Mononuclear cell (primary cell): ENCODE results near the gene CALCOCO2. TPM values are rescaled to one million over a fixed set of nuclear protein-coding genes. Genes with fewer than 3 reads are reported as not detected.
"Not testable (repeated sequence)": the region's sequence is repeated elsewhere in the genome, so short reads cannot be mapped to it uniquely, and the experiment has no call there.

Experiments
- H3K27me3 ChIP-seq: 2 replicates; pipeline ENCODE4 v1.6.0; 2011; ENCODE audit warnings: low read length, control low read depth; ENCODE audit not compliant: insufficient read depth
- H3K4me1 ChIP-seq: 2 replicates; pipeline ENCODE4 v1.5.1; 2011; ENCODE audit warnings: mild to moderate bottlenecking, low read length, control low read depth; ENCODE audit not compliant: insufficient read depth
- H3K4me3 ChIP-seq: 2 replicates; pipeline ENCODE4 v1.5.1; 2011; ENCODE audit warnings: mild to moderate bottlenecking, low read length, moderate library complexity
- H3K9me3 ChIP-seq: 2 replicates; pipeline ENCODE4 v1.5.1; 2011; ENCODE audit warnings: low read depth, mild to moderate bottlenecking, control low read depth, low read length
- total RNA-seq: library from RNA; depleted of rRNA; stranded (reverse); fragments of >200 nt; gene quantifications from one replicate; pipeline ENCODE4 v1.2.3, GENCODE V29; 2012

CALCOCO2 gene, protein sequence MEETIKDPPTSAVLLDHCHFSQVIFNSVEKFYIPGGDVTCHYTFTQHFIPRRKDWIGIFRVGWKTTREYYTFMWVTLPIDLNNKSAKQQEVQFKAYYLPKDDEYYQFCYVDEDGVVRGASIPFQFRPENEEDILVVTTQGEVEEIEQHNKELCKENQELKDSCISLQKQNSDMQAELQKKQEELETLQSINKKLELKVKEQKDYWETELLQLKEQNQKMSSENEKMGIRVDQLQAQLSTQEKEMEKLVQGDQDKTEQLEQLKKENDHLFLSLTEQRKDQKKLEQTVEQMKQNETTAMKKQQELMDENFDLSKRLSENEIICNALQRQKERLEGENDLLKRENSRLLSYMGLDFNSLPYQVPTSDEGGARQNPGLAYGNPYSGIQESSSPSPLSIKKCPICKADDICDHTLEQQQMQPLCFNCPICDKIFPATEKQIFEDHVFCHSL
- 136 TPM for total RNA-seq

DNA sequence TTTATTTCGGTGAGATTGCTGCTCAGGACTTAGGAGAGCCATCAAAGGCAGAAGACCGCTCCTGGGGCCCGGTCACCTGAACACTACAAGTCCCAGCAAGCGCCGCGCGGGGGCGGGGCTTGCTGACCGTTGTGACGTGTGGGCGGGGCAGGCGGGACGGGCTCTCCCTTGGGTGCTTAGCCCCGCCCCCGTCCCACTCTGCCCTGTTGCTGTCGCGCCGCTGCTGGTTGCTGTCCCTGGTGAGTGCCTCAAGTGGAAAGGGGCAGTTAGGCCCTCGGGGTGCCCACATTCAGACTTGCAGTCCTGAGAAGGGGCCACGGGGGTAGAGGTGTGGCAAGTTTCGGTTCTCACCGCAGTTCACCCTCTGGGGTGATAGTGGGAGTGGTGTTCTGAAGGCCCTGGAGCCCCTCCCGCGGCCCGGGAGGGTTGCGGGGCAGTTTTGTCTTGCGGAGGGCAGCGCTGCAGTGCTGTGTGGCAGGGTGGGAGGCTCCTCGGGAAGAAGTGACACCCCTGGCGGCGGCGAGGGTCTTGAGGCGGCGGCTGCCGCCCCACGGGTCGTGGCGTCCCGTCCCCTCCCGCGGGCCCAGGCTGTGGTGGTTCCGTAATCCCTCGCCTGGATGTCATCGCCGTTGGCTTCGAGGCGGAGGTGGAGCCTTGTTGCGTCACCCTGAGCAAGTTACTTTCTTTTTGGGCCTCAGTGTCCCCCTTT, at the start of gene CALCOCO2:
Gene CALCOCO2, plus strand, starts transcription at position 196 of the 709 bp plus-strand sequence. CDS start 10,673 bp downstream, outside the sequence.
- peak within 1 kb of the TSS; percentile 95 for H3K4me3 ChIP-seq

DNA sequence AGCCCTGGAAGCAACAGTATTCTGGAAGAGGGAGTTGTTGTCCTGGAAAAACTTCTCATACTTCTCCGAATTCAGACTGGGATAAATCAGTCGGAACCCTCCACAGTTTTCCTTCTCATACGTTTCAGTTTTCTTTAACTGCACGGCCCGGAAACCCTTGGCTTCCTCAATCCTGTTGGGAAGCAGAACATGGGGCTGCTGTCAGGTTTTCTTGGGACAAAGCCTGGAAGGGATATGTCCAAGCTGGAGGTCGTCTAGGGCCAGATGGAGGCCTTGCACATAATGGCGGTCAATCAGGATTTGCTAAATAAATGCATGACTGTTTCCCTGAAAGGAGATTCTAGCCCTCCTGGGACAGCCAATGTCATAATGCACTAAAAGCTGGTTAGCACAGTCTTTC, 43.0 kb upstream of the CALCOCO2 start:
- no peaks in the 10 kb centered on the region for H3K9me3 ChIP-seq
- H3K4me3 ChIP-seq: no peak overlapping the region
- H3K4me1 ChIP-seq: no peaks in the 10 kb centered on the region
- H3K27me3 ChIP-seq: no peaks in the 10 kb centered on the region

More for the DNA sequence above, at the start of gene CALCOCO2:
- H3K9me3 ChIP-seq: no peaks in the 10 kb centered on the region
- peaks cover 46% of the 10 kb centered on the region for H3K4me1 ChIP-seq
- no peaks in the 10 kb centered on the region for H3K27me3 ChIP-seq

DNA sequence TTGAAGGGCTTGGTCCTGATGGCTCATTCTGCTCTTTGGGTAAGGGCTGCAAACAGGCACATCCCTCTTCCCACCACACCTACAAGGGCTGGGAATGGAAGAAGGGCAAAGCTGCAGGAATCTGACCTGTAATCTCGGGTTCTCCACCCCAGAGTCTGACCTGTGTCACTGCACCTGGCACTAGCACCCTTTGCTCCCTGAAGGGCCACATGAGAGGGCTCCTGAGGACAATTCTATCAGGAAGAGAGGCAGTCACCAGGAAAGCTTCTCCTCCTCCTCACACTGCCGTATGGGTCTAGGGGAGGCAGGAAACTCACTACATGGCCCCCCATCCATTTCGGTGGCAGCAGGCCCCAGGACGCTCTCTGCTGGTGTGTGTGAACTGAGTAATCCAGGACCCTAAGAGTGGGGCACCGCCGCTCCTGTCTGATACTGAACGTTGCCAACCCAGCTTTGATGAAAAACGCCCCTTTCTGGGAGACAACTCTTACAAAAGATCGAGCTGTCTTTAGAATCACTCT, 40.2 kb upstream of the CALCOCO2 start:
- Histone ChIP-seq H3K27me3 (no peaks in the 10 kb centered on the region), H3K4me3 (no peak overlapping the region), H3K4me1 (no peaks in the 10 kb centered on the region), H3K9me3 (no peaks in the 10 kb centered on the region)

DNA sequence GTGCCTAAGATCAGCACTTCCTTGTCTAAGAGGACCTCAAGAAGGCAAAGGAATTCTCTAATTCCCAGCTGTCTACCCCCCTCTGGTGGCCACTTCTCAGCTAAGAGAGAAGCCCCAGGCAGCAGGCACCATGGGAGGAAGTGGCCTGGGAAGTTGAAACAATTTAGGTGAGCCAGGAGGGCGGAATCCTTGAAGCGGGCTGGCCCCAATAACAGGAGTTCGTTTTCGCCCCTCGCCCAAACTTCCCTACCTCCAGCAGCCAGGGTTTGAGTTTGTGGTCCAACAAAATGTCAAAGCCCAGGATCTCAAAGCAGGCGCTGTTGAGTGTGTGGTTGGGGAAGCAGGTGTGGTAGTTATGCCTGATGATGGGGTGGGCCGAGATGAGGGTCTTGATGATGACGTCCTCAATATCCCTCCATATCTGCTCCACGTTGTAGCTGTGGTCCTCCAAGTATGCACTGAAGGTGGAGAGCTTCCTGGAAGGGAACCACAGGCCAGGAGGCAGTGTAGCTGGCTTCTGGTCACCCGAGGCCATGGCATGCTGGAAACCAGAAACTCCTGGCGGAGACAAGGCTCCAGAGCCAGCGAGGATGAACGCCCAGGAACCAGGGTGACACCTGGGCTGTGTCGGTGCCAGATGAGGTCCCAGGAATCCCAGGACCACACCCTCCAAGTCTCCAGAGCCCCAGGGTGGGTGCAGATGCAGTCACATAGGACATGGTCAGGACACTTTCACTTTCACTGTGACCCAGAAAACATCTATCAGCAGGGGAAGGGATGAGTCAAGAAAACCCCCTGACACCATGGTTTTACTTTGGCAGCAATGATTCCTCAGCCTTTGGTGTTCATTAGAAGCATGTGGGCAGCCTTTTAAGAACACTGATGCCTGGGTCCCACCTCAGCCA, 39.5 kb upstream of the CALCOCO2 start:
- Histone ChIP-seq H3K27me3 (no peaks in the 10 kb centered on the region), H3K4me1 (no peaks in the 10 kb centered on the region), H3K4me3 (no peak overlapping the region), H3K9me3 (no peaks in the 10 kb centered on the region)

DNA sequence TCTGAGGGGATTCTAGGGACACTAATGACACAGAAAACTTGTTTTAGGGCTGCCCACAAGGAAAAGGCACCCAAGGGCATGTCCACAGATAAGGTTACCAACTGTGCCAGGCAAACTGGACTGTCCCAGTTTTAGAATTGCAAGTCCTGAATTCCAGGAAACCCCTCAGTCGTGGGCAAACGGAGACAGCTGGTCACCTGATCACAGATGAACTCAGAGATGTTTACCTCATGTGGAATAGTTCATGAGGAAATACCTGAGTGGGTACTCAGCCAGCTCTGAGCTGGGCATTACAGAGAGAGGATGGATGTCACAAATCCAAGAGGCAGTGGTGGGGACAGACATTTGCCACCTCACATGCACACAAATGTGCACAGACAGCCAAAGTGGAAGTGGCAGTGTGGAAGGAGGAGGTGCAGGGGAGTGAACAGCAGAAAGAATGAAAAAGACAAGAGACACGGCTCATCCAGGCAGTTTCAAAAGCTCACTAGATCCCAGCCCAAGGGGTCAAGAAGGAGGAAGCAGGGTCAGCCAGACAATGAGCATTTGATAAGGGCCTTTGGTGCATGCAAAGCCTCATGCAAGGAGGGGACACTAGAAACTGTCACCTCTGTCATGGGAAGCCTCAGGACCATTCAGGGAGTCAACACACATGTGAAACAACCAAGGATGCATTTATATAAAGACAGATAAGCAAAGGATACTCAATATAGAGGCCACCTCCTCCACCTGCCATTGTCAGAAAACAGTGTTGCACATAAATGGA, 38.6 kb upstream of the CALCOCO2 start:
- no peaks in the 10 kb centered on the region for H3K9me3 ChIP-seq
- H3K27me3 ChIP-seq: no peaks in the 10 kb centered on the region
- H3K4me3 ChIP-seq: no peak overlapping the region
- no peaks in the 10 kb centered on the region for H3K4me1 ChIP-seq

DNA sequence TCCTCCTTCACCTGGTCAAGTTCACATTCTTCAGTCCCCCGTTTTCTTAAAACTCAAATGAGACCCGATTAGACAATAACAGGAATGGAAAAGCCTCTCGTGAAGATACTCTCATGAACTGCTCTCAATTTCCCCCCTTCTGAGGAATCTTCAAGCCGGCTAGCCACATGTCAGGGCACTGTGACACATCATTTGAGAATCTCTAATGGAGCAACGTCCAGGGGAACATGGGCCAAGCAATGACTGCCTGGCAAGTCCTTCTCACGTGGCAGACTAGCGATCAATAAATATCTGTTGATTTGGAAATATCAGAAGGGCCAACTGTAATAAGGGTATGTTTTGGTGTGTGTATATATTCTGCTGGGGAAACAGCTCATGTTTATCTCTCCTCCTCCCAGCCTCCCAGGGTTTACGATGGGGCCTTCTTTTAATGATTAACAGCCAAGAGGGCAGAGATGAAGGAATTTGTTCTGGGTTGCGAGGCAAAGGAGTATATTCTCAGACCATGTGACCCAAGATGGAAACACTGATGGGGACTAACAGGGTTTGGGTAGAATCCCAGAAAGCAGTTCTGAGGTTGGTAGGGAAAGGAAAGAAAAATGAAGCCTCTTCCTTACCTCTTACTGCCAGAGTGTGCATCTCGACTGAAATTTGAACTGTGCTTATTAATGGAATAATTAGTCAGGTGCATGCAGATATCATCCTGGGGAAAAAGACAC, 35.2 kb upstream of the CALCOCO2 start:
- no peak overlapping the region for H3K4me3 ChIP-seq
- no peaks in the 10 kb centered on the region for H3K4me1 ChIP-seq
- H3K27me3 ChIP-seq: peaks cover 4% of the 10 kb centered on the region
- no peaks in the 10 kb centered on the region for H3K9me3 ChIP-seq

DNA sequence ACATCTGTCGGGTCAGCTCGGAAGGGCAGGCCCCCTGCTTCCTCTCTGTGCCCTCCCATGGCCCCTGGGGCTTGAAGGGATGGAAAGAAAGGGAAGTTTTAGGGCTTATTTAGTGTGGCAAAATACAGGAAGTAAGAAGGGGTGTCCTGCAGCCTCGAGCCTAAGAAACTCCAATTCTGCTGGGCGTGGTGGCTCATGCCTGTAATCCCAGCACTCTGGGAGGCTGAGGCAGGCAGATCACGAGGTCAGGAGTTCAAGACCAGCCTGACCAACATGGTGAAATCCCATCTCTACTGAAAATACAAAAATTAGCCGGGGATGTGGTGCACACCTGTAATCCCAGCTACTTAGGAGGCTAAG, 34.7 kb upstream of the CALCOCO2 start:
- H3K27me3 ChIP-seq, H3K9me3 ChIP-seq, H3K4me3 ChIP-seq, H3K4me1 ChIP-seq: not testable (repeated sequence)

DNA sequence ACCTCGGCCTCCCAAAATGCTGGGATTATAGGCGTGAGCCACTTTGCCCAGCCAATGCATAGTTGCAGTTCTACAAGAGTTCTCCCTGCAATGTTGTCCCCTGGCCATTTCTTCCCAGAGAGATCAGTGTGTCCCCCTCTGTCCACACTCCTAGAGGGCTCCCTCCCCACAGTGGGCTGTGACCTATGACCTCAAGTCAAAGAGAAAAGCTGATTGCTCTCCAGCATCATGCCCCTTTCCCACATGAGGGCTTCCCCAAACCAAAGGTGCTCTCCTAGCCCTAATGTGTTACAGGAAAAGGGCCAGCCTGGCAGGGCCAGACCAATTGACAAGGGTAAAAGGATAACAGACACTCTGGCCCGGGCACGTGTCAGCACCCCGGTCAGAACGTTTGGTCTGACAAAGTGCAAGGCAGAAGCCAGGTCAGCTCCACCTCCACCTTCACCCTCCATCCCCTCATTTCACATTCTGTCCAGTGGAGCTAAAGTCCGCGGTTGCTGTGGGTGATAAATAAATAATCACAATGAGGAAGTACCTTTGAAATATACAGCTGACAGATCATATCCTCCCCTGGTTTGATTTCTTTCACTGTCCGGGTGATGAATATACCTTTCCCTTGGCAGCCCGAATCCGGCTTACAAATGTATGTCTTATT, 31.6 kb upstream of the CALCOCO2 start:
- Histone ChIP-seq H3K4me3 (no peak overlapping the region), H3K4me1 (no peaks in the 10 kb centered on the region), H3K9me3 (no peaks in the 10 kb centered on the region), H3K27me3 (peaks cover 6% of the 10 kb centered on the region)

DNA sequence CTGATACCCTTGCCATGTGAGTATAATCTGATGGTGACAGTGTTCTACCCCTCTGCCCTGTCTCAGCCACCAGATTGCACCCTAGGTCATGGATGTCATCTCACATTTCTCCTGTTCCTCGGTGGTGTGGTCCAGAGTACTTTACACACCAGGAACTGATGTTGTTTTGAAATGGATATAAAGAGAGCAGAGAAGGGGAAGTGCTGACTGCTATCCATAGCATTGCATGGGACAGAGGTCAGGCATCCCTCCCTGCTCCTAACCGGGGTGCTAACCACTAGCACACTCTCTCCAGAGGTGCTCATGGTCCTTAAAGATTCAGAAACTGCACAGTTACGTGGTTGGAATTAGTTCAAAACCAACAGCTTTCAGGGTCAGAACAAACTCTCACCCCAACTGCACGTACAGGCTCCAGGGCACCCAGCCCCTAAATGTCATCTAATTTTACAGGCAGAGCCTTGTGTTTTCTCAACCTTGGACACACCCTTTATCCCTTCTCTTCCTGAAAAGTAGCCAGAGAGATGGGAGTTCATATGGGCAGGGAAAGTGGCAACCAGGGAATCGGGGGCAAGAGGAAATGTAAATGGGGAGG, 30.1 kb upstream of the CALCOCO2 start:
- Histone ChIP-seq H3K4me3 (no peak overlapping the region), H3K27me3 (peaks cover 9% of the 10 kb centered on the region), H3K4me1 (no peaks in the 10 kb centered on the region), H3K9me3 (no peaks in the 10 kb centered on the region)

DNA sequence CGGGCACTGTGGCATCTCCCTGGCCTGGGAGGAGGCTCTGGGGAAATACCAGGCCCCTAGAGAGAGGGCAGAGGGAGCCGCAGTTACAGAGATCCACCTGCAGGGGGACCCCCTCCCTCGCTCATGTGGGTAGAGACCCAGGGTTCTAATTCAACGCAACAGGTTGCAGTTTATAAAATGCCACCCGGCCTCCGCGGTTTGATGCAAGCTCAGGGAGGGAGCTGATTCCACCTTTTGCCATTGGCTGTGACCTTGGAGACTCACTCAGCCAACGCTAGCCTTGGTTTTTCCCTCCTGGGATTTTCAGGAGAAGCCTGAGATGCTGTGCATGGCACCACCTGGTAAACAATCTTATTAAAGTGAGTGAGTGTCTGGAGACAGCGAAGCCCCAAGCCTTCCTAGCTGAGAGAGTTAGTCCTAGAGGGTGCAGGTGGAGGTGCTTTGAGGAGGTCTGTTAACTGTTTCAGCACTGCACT, 25.9 kb upstream of the CALCOCO2 start:
- Histone ChIP-seq H3K4me1 (no peaks in the 10 kb centered on the region), H3K4me3 (no peak overlapping the region), H3K9me3 (no peaks in the 10 kb centered on the region), H3K27me3 (peaks cover 6% of the 10 kb centered on the region)

DNA sequence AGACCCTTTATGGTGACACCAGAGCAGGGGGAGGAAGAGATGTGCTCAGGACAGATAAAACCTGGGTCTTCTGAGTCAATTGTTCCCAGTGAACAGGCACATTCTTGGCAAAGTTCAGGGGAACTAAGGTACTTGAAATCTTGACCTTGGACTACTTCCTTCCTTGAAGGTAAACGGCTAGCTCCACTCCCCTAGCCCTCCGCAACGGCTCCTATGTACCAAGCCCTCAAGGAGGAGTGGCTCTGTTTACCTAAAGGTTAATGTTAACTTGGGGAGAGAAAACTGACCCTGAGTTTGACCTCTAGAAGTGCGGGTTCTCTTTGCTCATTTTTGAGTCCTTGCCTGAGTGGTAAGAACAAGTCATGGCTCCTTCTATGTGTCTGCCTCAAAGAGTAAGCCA, 21.7 kb upstream of the CALCOCO2 start:
- no peak overlapping the region for H3K4me3 ChIP-seq
- peaks cover 8% of the 10 kb centered on the region for H3K27me3 ChIP-seq
- H3K4me1 ChIP-seq: no peaks in the 10 kb centered on the region
- H3K9me3 ChIP-seq: no peaks in the 10 kb centered on the region

DNA sequence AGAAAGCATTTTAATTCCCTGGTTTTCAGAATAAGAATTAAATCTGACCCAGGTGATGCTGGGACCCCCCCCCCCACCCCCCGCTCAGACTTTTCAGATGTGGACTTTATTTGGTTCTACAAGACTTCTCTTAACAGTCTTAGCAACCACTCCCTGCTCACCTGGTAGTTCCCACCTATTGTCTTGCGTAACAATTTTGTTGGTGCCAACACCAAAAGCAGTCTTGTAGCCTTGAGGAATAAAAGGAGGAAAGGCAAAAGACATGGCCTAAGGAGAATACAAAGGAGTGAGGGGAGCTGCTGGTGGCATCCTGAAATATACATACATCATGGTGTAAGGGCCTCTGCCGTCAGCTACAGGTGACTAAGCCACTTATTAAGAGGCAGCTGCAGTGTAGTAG, 18.8 kb upstream of the CALCOCO2 start:
- peaks cover 7% of the 10 kb centered on the region for H3K4me1 ChIP-seq
- no peak overlapping the region for H3K4me3 ChIP-seq
- peaks cover 28% of the 10 kb centered on the region for H3K27me3 ChIP-seq
- H3K9me3 ChIP-seq: no peaks in the 10 kb centered on the region

DNA sequence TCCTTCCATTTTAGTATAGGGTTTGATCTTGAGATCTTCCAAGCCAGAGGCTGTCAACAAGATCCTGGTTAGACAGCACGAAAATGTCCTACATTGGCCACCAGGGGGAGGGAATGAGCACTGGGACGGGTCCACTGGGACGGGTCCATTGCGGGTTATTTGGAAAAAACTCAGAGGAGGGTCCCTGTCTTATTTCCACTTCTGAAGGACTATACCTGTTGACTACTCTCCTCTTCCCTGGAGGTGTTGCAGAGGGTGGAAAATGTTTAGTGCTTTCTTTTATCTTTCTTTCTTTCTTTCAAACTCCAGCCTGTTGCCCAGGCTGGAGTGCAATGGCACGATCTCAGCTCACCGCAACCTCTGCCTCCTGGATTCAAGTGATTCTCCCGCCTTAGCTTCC, 16.3 kb upstream of the CALCOCO2 start:
- peaks cover 15% of the 10 kb centered on the region for H3K4me1 ChIP-seq
- no peak overlapping the region for H3K4me3 ChIP-seq
- H3K9me3 ChIP-seq: no peaks in the 10 kb centered on the region
- H3K27me3 ChIP-seq: peaks cover 45% of the 10 kb centered on the region
